HepG2 (cell line): ENCODE measurements around the gene PALM3. TPM values are rescaled to one million over a fixed set of nuclear protein-coding genes. Genes with fewer than 3 reads are reported as not detected.
A peak's percentile ranks its signal among the peaks of the same experiment; 100 is the strongest.

Experiments used
- ASH2L ChIP-seq: fragments of 300-600, 200-600 bp; sonication (generic); IDR thresholded peaks from 2 replicates; pipeline ENCODE4 v1.7.0; 2017; ENCODE audit warnings: low read depth, mild to moderate bottlenecking, moderate library complexity, mixed read lengths, low read length; ENCODE audit not compliant: insufficient read length
- BCL6 ChIP-seq: IDR thresholded peaks from 2 replicates; pipeline ENCODE4 v1.6.1; 2016; ENCODE audit warnings: missing genetic modification reagents, missing compliant biosample characterization
- CCDC6 ChIP-seq: sonication (generic); formaldehyde crosslinking; IDR thresholded peaks from 2 replicates; pipeline ENCODE4 v1.8.1; 2022; ENCODE audit warnings: mild to moderate bottlenecking, missing genetic modification reagents, moderate library complexity
- E2F2 ChIP-seq: sonication (generic); formaldehyde crosslinking; IDR thresholded peaks from 2 replicates; pipeline ENCODE4 v1.4.0; 2020; ENCODE audit warnings: missing genetic modification reagents, borderline replicate concordance
- ERF ChIP-seq: IDR thresholded peaks from 2 replicates; pipeline ENCODE4 v1.6.1; 2018; ENCODE audit warnings: missing biosample characterization, missing genetic modification reagents
- FOXA3 ChIP-seq: IDR thresholded peaks from 2 replicates; pipeline ENCODE4 v1.6.1; 2016; ENCODE audit warnings: missing genetic modification reagents, missing compliant biosample characterization
- FOXK2 ChIP-seq: fragments of 450-650 bp; IDR thresholded peaks from 2 replicates; pipeline ENCODE4 v1.6.1; 2016
- HNRNPLL ChIP-seq: fragments of 200-400 bp; formaldehyde crosslinking; IDR thresholded peaks from 2 replicates; pipeline ENCODE4 v1.6.1; 2017; ENCODE audit warnings: mild to moderate bottlenecking, low read depth, low read length; ENCODE audit not compliant: poor library complexity, severe bottlenecking
- NFYC ChIP-seq: IDR thresholded peaks from 2 replicates; pipeline ENCODE4 v1.6.1; 2016; ENCODE audit warnings: missing genetic modification reagents, missing compliant biosample characterization
- NR3C1 ChIP-seq: sonication (generic); formaldehyde crosslinking; IDR thresholded peaks from 2 replicates; pipeline ENCODE4 v1.4.0; 2020; ENCODE audit warnings: missing genetic modification reagents
- PITX1 ChIP-seq: sonication (generic); formaldehyde crosslinking; IDR thresholded peaks from 2 replicates; pipeline ENCODE4 v1.5.1; 2020; ENCODE audit warnings: mild to moderate bottlenecking, missing genetic modification reagents
- POLR2G ChIP-seq: fragments of 200-400 bp; formaldehyde crosslinking; IDR thresholded peaks from 2 replicates; pipeline ENCODE4 v1.6.1; 2018; ENCODE audit warnings: mild to moderate bottlenecking, low read depth, low read length, moderate library complexity
- PRDM10 ChIP-seq: sonication (generic); formaldehyde crosslinking; IDR thresholded peaks from 2 replicates; pipeline ENCODE4 v1.4.0; 2020; ENCODE audit warnings: low read depth, missing genetic modification reagents
- RARA ChIP-seq: IDR thresholded peaks from 2 replicates; pipeline ENCODE4 v1.6.1; 2016; ENCODE audit warnings: missing genetic modification reagents, missing compliant biosample characterization
- RFX1 ChIP-seq: fragments of 450-650 bp; IDR thresholded peaks from 2 replicates; pipeline ENCODE4 v1.6.1; 2017
- SMARCE1 ChIP-seq: fragments of 450-650 bp; IDR thresholded peaks from 2 replicates; pipeline ENCODE4 v1.6.1; 2017; ENCODE audit warnings: borderline replicate concordance
- SNRNP70 ChIP-seq: fragments of 200-400 bp; formaldehyde crosslinking; IDR thresholded peaks from 2 replicates; pipeline ENCODE4 v1.6.1; 2017; ENCODE audit warnings: mild to moderate bottlenecking, low read depth, low read length, moderate library complexity
- TCF12 ChIP-seq, 2 experiments: fragments of 450-650 bp in 1 of 2; sonication (generic) in 1 of 2; formaldehyde crosslinking in 1 of 2; IDR thresholded peaks; 2 replicates each; pipeline versions ENCODE4 v1.6.1 to v1.8.0; 2017 to 2022; ENCODE audit warnings: antibody characterized with exemption in 1 of 2, mild to moderate bottlenecking in 1 of 2, missing genetic modification reagents in 1 of 2, moderate library complexity in 1 of 2
- TCF7L2 ChIP-seq: IDR thresholded peaks from 2 replicates; pipeline ENCODE4 v1.6.1; 2011; ENCODE audit warnings: mild to moderate bottlenecking, low read depth, low read length, moderate library complexity
- ZFP62 ChIP-seq: sonication (generic); formaldehyde crosslinking; IDR thresholded peaks from 2 replicates; pipeline ENCODE4 v1.4.0; 2020; ENCODE audit warnings: missing genetic modification reagents
- ZFX ChIP-seq: sonication (generic); formaldehyde crosslinking; IDR thresholded peaks from 2 replicates; pipeline ENCODE4 v1.4.0; 2020; ENCODE audit warnings: mild to moderate bottlenecking, low read depth, missing genetic modification reagents, moderate library complexity
- ZKSCAN1 ChIP-seq: fragments of 150-350 bp; IDR thresholded peaks from 2 replicates; pipeline ENCODE4 v1.6.1; 2014; ENCODE audit warnings: low read length
- ZNF101 ChIP-seq: sonication (generic); formaldehyde crosslinking; IDR thresholded peaks from 2 replicates; pipeline ENCODE4 v1.4.0; 2020; ENCODE audit warnings: mild to moderate bottlenecking, low read depth, missing genetic modification reagents, borderline replicate concordance
- ZNF230 ChIP-seq: sonication (generic); formaldehyde crosslinking; IDR thresholded peaks from 2 replicates; pipeline ENCODE4 v1.4.0; 2020; ENCODE audit warnings: mild to moderate bottlenecking, missing genetic modification reagents
- ZNF33A ChIP-seq: sonication (generic); formaldehyde crosslinking; IDR thresholded peaks from 2 replicates; pipeline ENCODE4 v1.5.1; 2020; ENCODE audit warnings: missing genetic modification reagents, mild to moderate bottlenecking, moderate library complexity, borderline replicate concordance
- ZNF576 ChIP-seq: sonication (generic); formaldehyde crosslinking; IDR thresholded peaks from 2 replicates; pipeline ENCODE4 v1.4.0; 2020; ENCODE audit warnings: mild to moderate bottlenecking, missing genetic modification reagents
- ZNF816 ChIP-seq: sonication (generic); formaldehyde crosslinking; IDR thresholded peaks from 2 replicates; pipeline ENCODE4 v1.8.0; 2022; ENCODE audit warnings: missing genetic modification reagents, mild to moderate bottlenecking, borderline replicate concordance
- ZNF883 ChIP-seq: sonication (generic); formaldehyde crosslinking; IDR thresholded peaks from 2 replicates; pipeline ENCODE4 v1.5.1; 2020; ENCODE audit warnings: mild to moderate bottlenecking, missing genetic modification reagents; ENCODE audit errors: not compliant biosample characterization
- polyA plus RNA-seq, 8 experiments: library from polyadenylated mRNA; depleted of rRNA in 3 of 8; stranded (reverse) in 7 of 8; unstranded in 1 of 8; fragments of >200 nt; fragmentation: Illumina TruSeq in 4 of 8; extraction: Trizol in 4 of 8; gene quantifications; 2 replicates each; pipeline versions ENCODE4 v1.2.1 to v1.2.3, GENCODE V29; 2011 to 2016; ENCODE audit warnings: low read depth in 4 of 8, missing spikeins in 1 of 8, mixed read lengths in 1 of 8; ENCODE audit not compliant: insufficient read depth in 1 of 8
- total RNA-seq, 5 experiments: library from RNA; depleted of rRNA; stranded (reverse); fragments of >200 nt; fragmentation: Illumina TruSeq; extraction: Trizol; gene quantifications; 2 replicates each; pipeline ENCODE4 v1.2.3, GENCODE V29; 2016; ENCODE audit warnings: low read depth in 1 of 5

Gene PALM3
- total and polyA plus RNA-seq, 2 of the 13 experiments (the other 11 are each of a cell fraction or from before 2014, with no cell fraction given), result 0.79 to 2.4 TPM

GRCh38 chr19:14061081-14061749 lies 661 bp downstream of the PALM3 start (continued):
- TF ChIP-seq ASH2L (peak; percentile 32), ZFP62 (CRISPR knock-in tag) (no peak), ZNF576 (CRISPR knock-in tag) (no peak), ZNF883 (no peak), ZNF230 (no peak), ZFX (CRISPR knock-in tag) (peak; percentile 33), PRDM10 (CRISPR knock-in tag) (no peak), SNRNP70 (no peak), BCL6 (0 out of 2 replicates have a peak, but pooled peaks have one; percentile 10), TCF7L2 (no peak), ZNF816 (CRISPR knock-in tag) (no peak), ZKSCAN1 (no peak), HNRNPLL (no peak), ERF (CRISPR knock-in tag) (no peak), CCDC6 (no peak), NFYC (CRISPR knock-in tag) (no peak), RARA (CRISPR knock-in tag) (peak; percentile 71), RFX1 (no peak), SMARCE1 (no peak), E2F2 (CRISPR knock-in tag) (no peak), FOXK2 (no peak), POLR2G (peak; percentile 68), ZNF33A (CRISPR knock-in tag) (no peak), ZNF101 (CRISPR knock-in tag) (no peak), TCF12 (IDR thresholded peaks at IDR 0.05) (no peak), TCF12 (CRISPR knock-in tag; IDR thresholded peaks at IDR 0.05) (no peak), NR3C1 (CRISPR knock-in tag) (no peak), PITX1 (CRISPR knock-in tag) (no peak), FOXA3 (CRISPR knock-in tag) (0 out of 2 replicates have a peak, but pooled peaks have one; percentile 25)
